ENCODE results near the gene ABCC8.

GRCh38 chr11:17514476-17514875 lies 37.8 kb upstream of the ABCC8 start:
- TF ChIP-seq CTCF (IDR thresholded peaks at IDR 0.05) (no peak), POLR2A (IDR thresholded peaks at IDR 0.05) (no peak)

Data from transverse colon (tissue), 3 donors.